Immature natural killer cell (primary cell): ENCODE data around the gene RMDN3. TPM values are rescaled to one million over a fixed set of nuclear protein-coding genes. Genes with fewer than 3 reads are reported as not detected.
A peak's percentile ranks its signal among the peaks of the same experiment; 100 is the strongest.

Experiments
- DNase-seq, 3 donors: peaks; one replicate each; pipeline ENCODE4 v3.0.0; 2022; ENCODE audit warnings: mixed read lengths in 1 of 3
- H3K27ac Mint-ChIP-seq, 6 donors: one replicate each; pipeline ENCODE4 v1.8.0; 2020; ENCODE audit warnings: mixed read lengths in 6 of 6, mild to moderate bottlenecking in 5 of 6, inconsistent platforms in 4 of 6, moderate library complexity in 3 of 6
- H3K27me3 Mint-ChIP-seq, 3 donors: one replicate each; pipeline ENCODE4 v1.8.0; 2020 to 2021; ENCODE audit warnings: low read depth in 3 of 3, mild to moderate bottlenecking in 3 of 3, mixed read lengths in 3 of 3, moderate library complexity in 3 of 3, inconsistent platforms in 1 of 3
- H3K36me3 Mint-ChIP-seq, 3 donors: one replicate each; pipeline ENCODE4 v1.8.0; 2020; ENCODE audit warnings: mixed read lengths in 3 of 3, inconsistent platforms in 2 of 3, mild to moderate bottlenecking in 2 of 3
- H3K4me1 Mint-ChIP-seq, 2 donors: one replicate each; pipeline ENCODE4 v1.8.0; 2020; ENCODE audit warnings: inconsistent platforms in 2 of 2, mild to moderate bottlenecking in 2 of 2, mixed read lengths in 2 of 2, moderate library complexity in 1 of 2
- H3K4me3 Mint-ChIP-seq, 5 donors: one replicate each; pipeline ENCODE4 v1.8.0; 2020; ENCODE audit warnings: mild to moderate bottlenecking in 5 of 5, mixed read lengths in 5 of 5, inconsistent platforms in 3 of 5, moderate library complexity in 3 of 5
- H3K9me3 Mint-ChIP-seq, 6 donors: one replicate each; pipeline ENCODE4 v1.8.0; 2020; ENCODE audit warnings: mild to moderate bottlenecking in 6 of 6, mixed read lengths in 6 of 6, inconsistent platforms in 4 of 6, moderate library complexity in 3 of 6
- polyA plus RNA-seq, 3 donors: library from polyadenylated mRNA; unstranded; fragments of 300-500 nt; fragmentation: Illumina TruSeq; gene quantifications; one replicate each; pipeline ENCODE4 v1.2.3, GENCODE V29; 2021

RMDN3 gene
- polyA plus RNA-seq, result 100 to 1,000 TPM in 2 of 3 donors, 10 to 100 TPM in 1; 44.6 to 118 (median 110) TPM

GRCh38 chr15:40754883-40755811 is at the start of gene RMDN3:
Gene RMDN3 (minus strand): TSS chr15:40755254. CDS start chr15:40754783, 471 bp downstream.
- Mint-ChIP-seq H3K4me1 (peaks cover 44 to 49% of the 10 kb centered on the region in 2 donors), H3K9me3 (no peaks in the 10 kb centered on the region), H3K27me3 (peaks cover 7 to 13% (median 11%) of the 10 kb centered on the region in 3 donors), H3K27ac (peak within 1 kb of the TSS; percentile 88 to 98 (median 91)), H3K4me3 (peak within 1 kb of the TSS; percentile 82 to 94 (median 92)), H3K36me3 (peaks cover 0 to 29% (median 12%) of the 10 kb centered on the region in 3 donors)
- peak; percentile 92 to 94 (median 93) for DNase-seq

GRCh38 chr15:40803688-40804087 is 48.6 kb upstream of the RMDN3 start:
- no peak overlapping the region for H3K4me3 Mint-ChIP-seq
- H3K9me3 Mint-ChIP-seq, result no peaks in the 10 kb centered on the region
- DNase-seq, result no peak
- H3K4me1 Mint-ChIP-seq, result peaks cover 31 to 55% of the 10 kb centered on the region in 2 donors
- H3K36me3 Mint-ChIP-seq, result peaks cover 0 to 13% (median 3%) of the 10 kb centered on the region in 3 donors
- peak overlapping the region in 1 of 6 donors; percentile 9 for H3K27ac Mint-ChIP-seq
- H3K27me3 Mint-ChIP-seq, result peaks cover 0 to 7% (median 0%) of the 10 kb centered on the region in 3 donors

- peaks cover 3 to 18% (median 4%) of the 10 kb centered on the region in 3 donors for H3K36me3 Mint-ChIP-seq
- no peak for DNase-seq
- H3K27me3 Mint-ChIP-seq, result peaks cover 0 to 6% (median 0%) of the 10 kb centered on the region in 3 donors
- no peak overlapping the region for H3K27ac Mint-ChIP-seq
- no peak overlapping the region for H3K4me3 Mint-ChIP-seq
- H3K4me1 Mint-ChIP-seq, result peaks cover 28 to 54% of the 10 kb centered on the region in 2 donors
- H3K9me3 Mint-ChIP-seq, result no peaks in the 10 kb centered on the region
Observed at GRCh38 chr15:40803076-40803475, 48.0 kb upstream of the RMDN3 start.

- Mint-ChIP-seq H3K27ac (peak overlapping the region in 1 of 6 donors; percentile 64), H3K4me3 (no peak overlapping the region), H3K9me3 (no peaks in the 10 kb centered on the region)
Observed at GRCh38 chr15:40799523-40799922, 44.5 kb upstream of the RMDN3 start.

GRCh38 chr15:40796512-40796911 is 41.5 kb upstream of the RMDN3 start:
- peaks cover 14 to 39% of the 10 kb centered on the region in 2 donors for H3K4me1 Mint-ChIP-seq
- no peak for DNase-seq
- H3K36me3 Mint-ChIP-seq, result peaks cover 5 to 23% (median 9%) of the 10 kb centered on the region in 3 donors
- H3K4me3 Mint-ChIP-seq, result no peak overlapping the region
- peaks cover 0 to 2% (median 2%) of the 10 kb centered on the region in 3 donors for H3K27me3 Mint-ChIP-seq
- H3K9me3 Mint-ChIP-seq, result no peaks in the 10 kb centered on the region
- H3K27ac Mint-ChIP-seq, result peak overlapping the region in 1 of 6 donors; percentile 1

More at GRCh38 chr15:40799523-40799922, 44.5 kb upstream of the RMDN3 start:
- peaks cover 0 to 2% (median 0%) of the 10 kb centered on the region in 3 donors for H3K27me3 Mint-ChIP-seq
- peaks cover 3 to 20% (median 5%) of the 10 kb centered on the region in 3 donors for H3K36me3 Mint-ChIP-seq
- no peak for DNase-seq
- peaks cover 22 to 55% of the 10 kb centered on the region in 2 donors for H3K4me1 Mint-ChIP-seq

GRCh38 chr15:40796041-40796440 is 41.0 kb upstream of the RMDN3 start:
- Mint-ChIP-seq H3K4me1 (peaks cover 11 to 35% of the 10 kb centered on the region in 2 donors), H3K27me3 (peaks cover 0 to 2% (median 2%) of the 10 kb centered on the region in 3 donors), H3K4me3 (no peak overlapping the region), H3K36me3 (peaks cover 5 to 21% (median 9%) of the 10 kb centered on the region in 3 donors), H3K27ac (peak overlapping the region in 2 of 6 donors; percentile 1 to 10), H3K9me3 (no peaks in the 10 kb centered on the region)
- DNase-seq, result no peak

GRCh38 chr15:40793216-40793989 is 38.3 kb upstream of the RMDN3 start:
- Mint-ChIP-seq H3K4me1 (peaks cover 15 to 29% of the 10 kb centered on the region in 2 donors), H3K36me3 (peaks cover 5 to 9% (median 9%) of the 10 kb centered on the region in 3 donors), H3K27me3 (peaks cover 0 to 2% (median 2%) of the 10 kb centered on the region in 3 donors), H3K27ac (peak overlapping the region in 3 of 6 donors; percentile 10 to 41 (median 32)), H3K9me3 (no peaks in the 10 kb centered on the region), H3K4me3 (no peak overlapping the region)
- DNase-seq, result no peak

- Mint-ChIP-seq H3K4me1 (peaks cover 18 to 31% of the 10 kb centered on the region in 2 donors), H3K9me3 (no peaks in the 10 kb centered on the region), H3K4me3 (no peak overlapping the region), H3K27me3 (peaks cover 0 to 2% (median 2%) of the 10 kb centered on the region in 3 donors), H3K36me3 (peaks cover 4 to 5% (median 4%) of the 10 kb centered on the region in 3 donors), H3K27ac (peak overlapping the region in 1 of 6 donors; percentile 41)
- DNase-seq, result no peak
Observed at GRCh38 chr15:40792394-40792793, 37.3 kb upstream of the RMDN3 start.

- Mint-ChIP-seq H3K4me1 (peaks cover 24 to 34% of the 10 kb centered on the region in 2 donors), H3K4me3 (no peak overlapping the region), H3K9me3 (no peaks in the 10 kb centered on the region), H3K27ac (no peak overlapping the region), H3K27me3 (peaks cover 0 to 2% (median 0%) of the 10 kb centered on the region in 3 donors), H3K36me3 (peaks cover 4 to 5% (median 4%) of the 10 kb centered on the region in 3 donors)
- no peak for DNase-seq
Observed at GRCh38 chr15:40790718-40791117, 35.7 kb upstream of the RMDN3 start.

- no peak for DNase-seq
- H3K4me1 Mint-ChIP-seq, result peaks cover 25 to 27% of the 10 kb centered on the region in 2 donors
- no peaks in the 10 kb centered on the region for H3K9me3 Mint-ChIP-seq
- H3K27ac Mint-ChIP-seq, result peak overlapping the region in 1 of 6 donors; percentile 79
- H3K27me3 Mint-ChIP-seq, result peaks cover 0 to 2% (median 0%) of the 10 kb centered on the region in 3 donors
- H3K4me3 Mint-ChIP-seq, result no peak overlapping the region
- H3K36me3 Mint-ChIP-seq, result peaks cover 4 to 5% (median 4%) of the 10 kb centered on the region in 3 donors
Observed at GRCh38 chr15:40789999-40790398, 34.9 kb upstream of the RMDN3 start.

- Mint-ChIP-seq H3K27me3 (peaks cover 0 to 2% (median 0%) of the 10 kb centered on the region in 3 donors), H3K36me3 (peaks cover 4 to 5% (median 4%) of the 10 kb centered on the region in 3 donors), H3K4me1 (peaks cover 25 to 27% of the 10 kb centered on the region in 2 donors), H3K27ac (peak overlapping the region in 5 of 6 donors; percentile 19 to 79 (median 56)), H3K9me3 (no peaks in the 10 kb centered on the region), H3K4me3 (peak overlapping the region in 1 of 5 donors; percentile 6)
- no peak for DNase-seq
Observed at GRCh38 chr15:40789119-40789518, 34.1 kb upstream of the RMDN3 start.

- Mint-ChIP-seq H3K27me3 (peaks cover 0 to 4% (median 0%) of the 10 kb centered on the region in 3 donors), H3K9me3 (no peaks in the 10 kb centered on the region), H3K36me3 (peaks cover under 1 to 5% (median 1%) of the 10 kb centered on the region in 3 donors), H3K4me1 (peaks cover 25 to 27% of the 10 kb centered on the region in 2 donors), H3K27ac (peak overlapping the region in 5 of 6 donors; percentile 71 to 90 (median 84)), H3K4me3 (peak overlapping the region in 2 of 5 donors; percentile 2 to 63)
- DNase-seq, result no peak
Observed at GRCh38 chr15:40787991-40788390, 32.9 kb upstream of the RMDN3 start.

GRCh38 chr15:40787344-40787841 is 32.3 kb upstream of the RMDN3 start:
- Mint-ChIP-seq H3K9me3 (no peaks in the 10 kb centered on the region), H3K36me3 (peaks cover 0 to 5% (median 2%) of the 10 kb centered on the region in 3 donors), H3K4me3 (peak overlapping the region; percentile 19 to 65 (median 63)), H3K27ac (peak overlapping the region; percentile 71 to 90 (median 86)), H3K4me1 (peaks cover 29 to 32% of the 10 kb centered on the region in 2 donors), H3K27me3 (peaks cover 0 to 4% (median 0%) of the 10 kb centered on the region in 3 donors)
- peak; percentile 19 to 25 (median 21) for DNase-seq
